IMR-90 (cell line): ENCODE measurements around the gene RNF223. TPM values are rescaled to one million over a fixed set of nuclear protein-coding genes. Genes with fewer than 3 reads are reported as not detected.

Experiments
- ATAC-seq: fragments of 200-7000 bp; cut with Tn5 transposase; 2 replicates; pipeline ENCODE4 v1.9.1; 2020; ENCODE audit warnings: low read depth, mild to moderate bottlenecking, moderate library complexity
- BruUV-seq: library from RNA; stranded (reverse); fragments of 400-500 nt; replicated peaks from 2 replicates; lab custom pipeline; 2021; lab: Mats Ljungman, UMichigan
- CTCF ChIA-PET: fragments of 300-600 bp; formaldehyde crosslinking; extraction: SDS; loops from one replicate; lab custom pipeline; 2021; ENCODE audit warnings: antibody characterized with exemption; lab: Yijun Ruan, JAX
- POLR2A ChIA-PET: fragments of 300-600 bp; sonication (Branson Sonifier 250); formaldehyde crosslinking; loops from one replicate; lab custom pipeline; 2022; ENCODE audit warnings: antibody characterized with exemption; ENCODE audit not compliant: unreplicated experiment; lab: Charles Lee
- DNase-seq: peaks from one replicate; pipeline ENCODE4 v3.0.0; 2013
- H2AFZ ChIP-seq: replicated peaks from 2 replicates; pipeline ENCODE3; 2013; ENCODE audit warnings: low read length, mild to moderate bottlenecking; ENCODE audit not compliant: poor library complexity
- H2AK5ac ChIP-seq: 2 replicates; pipeline ENCODE4 v1.6.1; 2013; ENCODE audit warnings: low read depth, low read length, inconsistent platforms
- H2AK9ac ChIP-seq: replicated peaks from 2 replicates; pipeline ENCODE3; 2013; ENCODE audit warnings: mild to moderate bottlenecking, low read depth, low read length, moderate library complexity; ENCODE audit not compliant: poor library complexity
- H2BK120ac ChIP-seq: 2 replicates; pipeline ENCODE4 v1.6.1; 2013; ENCODE audit warnings: low read depth, low read length, inconsistent platforms
- H2BK15ac ChIP-seq: 3 replicates; pipeline ENCODE4 v1.6.1; 2013; ENCODE audit warnings: low read depth, low read length, inconsistent platforms
- H2BK20ac ChIP-seq: 2 replicates; pipeline ENCODE4 v1.6.1; 2013; ENCODE audit warnings: low read depth, mild to moderate bottlenecking, inconsistent platforms, low read length, moderate library complexity
- H2BK5ac ChIP-seq: 2 replicates; pipeline ENCODE4 v1.6.1; 2013; ENCODE audit warnings: mild to moderate bottlenecking, low read depth, low read length, inconsistent platforms; ENCODE audit not compliant: poor library complexity, severe bottlenecking
- H3K14ac ChIP-seq: replicated peaks from 2 replicates; pipeline ENCODE4 v1.6.1; 2013; ENCODE audit warnings: low read depth, low read length, inconsistent platforms
- H3K18ac ChIP-seq: 2 replicates; pipeline ENCODE4 v1.6.1; 2013; ENCODE audit warnings: low read depth, low read length, control low read depth
- H3K23ac ChIP-seq: 2 replicates; pipeline ENCODE4 v1.6.1; 2013; ENCODE audit warnings: low read depth, low read length, inconsistent platforms
- H3K27ac ChIP-seq: 2 replicates; pipeline ENCODE4 v1.5.1; 2013; ENCODE audit warnings: mild to moderate bottlenecking, control low read depth, low read length; ENCODE audit not compliant: insufficient read depth
- H3K27me3 ChIP-seq: 2 replicates; pipeline ENCODE4 v1.6.1; 2013; ENCODE audit warnings: low read length; ENCODE audit not compliant: control insufficient read depth, insufficient read depth
- H3K36me3 ChIP-seq: 2 replicates; pipeline ENCODE4 v1.6.1; 2013; ENCODE audit warnings: low read length, mixed read lengths; ENCODE audit not compliant: control insufficient read depth, insufficient read depth
- H3K4ac ChIP-seq: 2 replicates; pipeline ENCODE4 v1.6.1; 2013; ENCODE audit warnings: low read depth, low read length, inconsistent platforms
- H3K4me1 ChIP-seq: 2 replicates; pipeline ENCODE4 v1.6.1; 2013; ENCODE audit warnings: low read length, mixed read lengths; ENCODE audit not compliant: control insufficient read depth, insufficient read depth
- H3K4me2 ChIP-seq: 2 replicates; pipeline ENCODE4 v1.6.1; 2013; ENCODE audit warnings: low read depth, mild to moderate bottlenecking, control low read depth, low read length, moderate library complexity
- H3K4me3 ChIP-seq: 2 replicates; pipeline ENCODE4 v1.5.1; 2013; ENCODE audit warnings: low read depth, mild to moderate bottlenecking, control low read depth, low read length, moderate library complexity; ENCODE audit not compliant: insufficient read depth
- H3K56ac ChIP-seq: 2 replicates; pipeline ENCODE4 v1.6.1; 2013; ENCODE audit warnings: low read length, inconsistent platforms; ENCODE audit not compliant: insufficient read depth; ENCODE audit errors: extremely low read depth
- H3K79me1 ChIP-seq, 2 experiments: 2 replicates each; pipeline ENCODE4 v1.6.1; 2013; ENCODE audit warnings: low read length in 2 of 2, inconsistent platforms in 1 of 2, low read depth in 1 of 2
- H3K9ac ChIP-seq: 2 replicates; pipeline ENCODE4 v1.6.1; 2013; ENCODE audit warnings: low read depth, low read length, control low read depth
- H3K9me1 ChIP-seq: 2 replicates; pipeline ENCODE4 v1.6.1; 2013; ENCODE audit warnings: low read length, inconsistent platforms; ENCODE audit not compliant: insufficient read depth
- H3K9me3 ChIP-seq: 2 replicates; pipeline ENCODE4 v1.6.1; 2013; ENCODE audit warnings: low read length; ENCODE audit not compliant: control insufficient read depth, insufficient read depth
- H4K20me1 ChIP-seq: 2 replicates; pipeline ENCODE4 v1.6.1; 2013; ENCODE audit warnings: low read length, inconsistent platforms; ENCODE audit not compliant: insufficient read depth
- H4K5ac ChIP-seq: 2 replicates; pipeline ENCODE4 v1.6.1; 2013; ENCODE audit warnings: mild to moderate bottlenecking, low read depth, low read length, control low read depth
- H4K8ac ChIP-seq, 2 experiments: 2 replicates each; pipeline ENCODE4 v1.6.1; 2013; ENCODE audit warnings: low read depth in 2 of 2, low read length in 2 of 2, control low read depth in 1 of 2, inconsistent platforms in 1 of 2
- H4K91ac ChIP-seq: 2 replicates; pipeline ENCODE4 v1.6.1; 2013; ENCODE audit warnings: low read depth, low read length, inconsistent platforms; ENCODE audit not compliant: insufficient read depth
- BHLHE40 ChIP-seq: fragments of 150-350 bp; IDR thresholded peaks from 2 replicates; pipeline ENCODE4 v1.6.1; 2016; ENCODE audit warnings: mild to moderate bottlenecking, low read depth, low read length
- CEBPB ChIP-seq: IDR thresholded peaks from 2 replicates; pipeline ENCODE4 v1.6.1; 2012; ENCODE audit warnings: low read depth, low read length, improper control_type of control experiment
- CHD1 ChIP-seq: IDR thresholded peaks from 2 replicates; pipeline ENCODE4 v1.6.1; 2012; ENCODE audit warnings: low read depth, low read length, improper control_type of control experiment
- CTCF ChIP-seq: conservative IDR thresholded peaks from 2 replicates; pipeline ENCODE4 v1.5.1; 2012; ENCODE audit warnings: mild to moderate bottlenecking, low read depth, low read length, improper control_type of control experiment
- ELK1 ChIP-seq: fragments of 150-350 bp; IDR thresholded peaks from 2 replicates; pipeline ENCODE4 v1.6.1; 2016; ENCODE audit warnings: low read depth, mild to moderate bottlenecking, low read length, moderate library complexity, borderline replicate concordance
- FOS ChIP-seq: fragments of 150-350 bp; IDR thresholded peaks from 2 replicates; pipeline ENCODE4 v1.6.1; 2016; ENCODE audit warnings: low read depth, low read length
- MAFK ChIP-seq: IDR thresholded peaks from 2 replicates; pipeline ENCODE4 v1.6.1; 2012; ENCODE audit warnings: low read depth, low read length, improper control_type of control experiment
- MXI1 ChIP-seq: IDR thresholded peaks from 2 replicates; pipeline ENCODE4 v1.6.1; 2012; ENCODE audit warnings: low read depth, mild to moderate bottlenecking, low read length, moderate library complexity, borderline replicate concordance
- NFE2L2 ChIP-seq: fragments of 150-350 bp; IDR thresholded peaks from 2 replicates; pipeline ENCODE4 v1.6.1; 2016; ENCODE audit warnings: low read depth, mild to moderate bottlenecking, low read length
- POLR2A ChIP-seq: IDR thresholded peaks from 2 replicates; pipeline ENCODE4 v1.6.1; 2012; ENCODE audit warnings: mild to moderate bottlenecking, low read depth, low read length
- RAD21 ChIP-seq: IDR thresholded peaks from 2 replicates; pipeline ENCODE4 v1.6.1; 2012; ENCODE audit warnings: low read length, improper control_type of control experiment
- RCOR1 ChIP-seq: IDR thresholded peaks from 2 replicates; pipeline ENCODE4 v1.6.1; 2012; ENCODE audit warnings: mild to moderate bottlenecking, low read length, improper control_type of control experiment; ENCODE audit not compliant: insufficient replicate concordance
- RFX5 ChIP-seq: IDR thresholded peaks from 2 replicates; pipeline ENCODE4 v1.8.0; 2012; ENCODE audit warnings: low read depth, mild to moderate bottlenecking, low read length, moderate library complexity
- SMC3 ChIP-seq: fragments of 150-350 bp; IDR thresholded peaks from 2 replicates; pipeline ENCODE4 v1.6.1; 2016; ENCODE audit warnings: low read depth, mild to moderate bottlenecking, antibody characterized with exemption, low read length, moderate library complexity
- USF2 ChIP-seq: fragments of 150-350 bp; IDR thresholded peaks from 2 replicates; pipeline ENCODE4 v1.6.1; 2017; ENCODE audit warnings: mild to moderate bottlenecking, antibody characterized with exemption, low read length, low read depth
- WGBS, 2 experiments: methylation state at CpG; one replicate each; pipeline versions ENCODE4 v1.1.5 to v1.1.7; 2013; ENCODE audit warnings: missing lambda C conversion rate in 2 of 2; ENCODE audit not compliant: insufficient read length in 1 of 2; ENCODE audit errors: extremely low coverage in 2 of 2; 5-methylcytosine and 5-hydroxymethylcytosine counted together
- dilution Hi-C: fragments of 300-500 bp; cut with HindIII; formaldehyde crosslinking; loops from one replicate; pipeline ENCODE4 v1.14.3; 2018; ENCODE audit warnings: low sequenced_read_pairs; ENCODE audit not compliant: unreplicated experiment
- in situ Hi-C: fragments of 300-500 bp; cut with MboI; formaldehyde crosslinking; loops from 3 replicates; pipeline ENCODE4 v1.14.3; 2019; ENCODE audit warnings: low sequenced_read_pairs, inconsistent platforms, mixed read lengths
- intact Hi-C: fragments of 100-400 bp; cut with micrococcal nuclease; formaldehyde crosslinking; loops from 2 replicates; pipeline ENCODE4 v1.10.0; 2022
- polyA plus RNA-seq, 3 experiments: library from polyadenylated mRNA; depleted of rRNA; stranded (reverse); fragments of >200 nt; gene quantifications; 2 replicates each; pipeline ENCODE4 v1.2.3, GENCODE V29; 2012; ENCODE audit warnings: low replicate concordance in 1 of 3
- total RNA-seq: library from RNA; depleted of rRNA; stranded (reverse); fragments of >200 nt; gene quantifications from 2 replicates; pipeline ENCODE4 v1.2.3, GENCODE V29; 2012

RNF223 gene
- total and polyA plus RNA-seq, 2 of the 4 experiments (the other 2 are of a cell fraction) = not detected

- H2AK5ac ChIP-seq = no peak overlapping the region
- H3K36me3 ChIP-seq = no peaks in the 10 kb centered on the region
- no peak overlapping the region for H2BK15ac ChIP-seq
- H3K9me1 ChIP-seq = 0 out of 2 replicates have a peak, but pooled peaks cover 3% of the 10 kb centered on the region
- no peak overlapping the region for H2AK9ac ChIP-seq
- TF ChIP-seq RFX5 (no peak), CTCF (no peak), POLR2A (no peak), CEBPB (no peak), MXI1 (no peak), MAFK (no peak), RAD21 (no peak), SMC3 (no peak), USF2 (no peak), RCOR1 (no peak), ELK1 (no peak), CHD1 (no peak), BHLHE40 (no peak), FOS (no peak), NFE2L2 (no peak)
- no peak overlapping the region for H3K4ac ChIP-seq
- no peak overlapping the region for H3K27ac ChIP-seq
- H3K56ac ChIP-seq = no peak overlapping the region
- H3K14ac ChIP-seq = no peak overlapping the region
- H2BK120ac ChIP-seq = no peak overlapping the region
- H3K4me2 ChIP-seq = no peak overlapping the region
- H3K18ac ChIP-seq = no peak overlapping the region
- no peaks in the 10 kb centered on the region for H3K79me1 ChIP-seq
- POLR2A ChIA-PET = no interaction called here
- intact Hi-C loops (no loop called here), in situ Hi-C loops (no loop called here), dilution Hi-C loops (no loop called here)
- no peak overlapping the region for H3K4me3 ChIP-seq
- H2AFZ ChIP-seq = no peak overlapping the region
- H3K4me1 ChIP-seq = no peaks in the 10 kb centered on the region
- BruUV-seq = no TSS peak
- CTCF ChIA-PET = no interaction called here
- no peak overlapping the region for H4K8ac ChIP-seq
- H2BK20ac ChIP-seq = no peak overlapping the region
- H4K20me1 ChIP-seq = no peaks in the 10 kb centered on the region
- H3K23ac ChIP-seq = no peak overlapping the region
- H2BK5ac ChIP-seq = no peak overlapping the region
- no peak overlapping the region for H4K5ac ChIP-seq
- WGBS, 2 experiments = no CpG with 5 or more reads among the region's 7 CpGs
- ATAC-seq = no peak
- no peaks in the 10 kb centered on the region for H3K27me3 ChIP-seq
- H4K91ac ChIP-seq = no peak overlapping the region
- DNase-seq = no peak
- peaks cover 2% of the 10 kb centered on the region; the same call in 1 of the 2 replicates for H3K9me3 ChIP-seq
- H3K9ac ChIP-seq = no peak overlapping the region
These were observed 20.9 kb upstream of the RNF223 start for GRCh38 chr1:1094981-1095380.
